ENCODE results near the gene SLC44A2.

SLC44A2 gene

DNA sequence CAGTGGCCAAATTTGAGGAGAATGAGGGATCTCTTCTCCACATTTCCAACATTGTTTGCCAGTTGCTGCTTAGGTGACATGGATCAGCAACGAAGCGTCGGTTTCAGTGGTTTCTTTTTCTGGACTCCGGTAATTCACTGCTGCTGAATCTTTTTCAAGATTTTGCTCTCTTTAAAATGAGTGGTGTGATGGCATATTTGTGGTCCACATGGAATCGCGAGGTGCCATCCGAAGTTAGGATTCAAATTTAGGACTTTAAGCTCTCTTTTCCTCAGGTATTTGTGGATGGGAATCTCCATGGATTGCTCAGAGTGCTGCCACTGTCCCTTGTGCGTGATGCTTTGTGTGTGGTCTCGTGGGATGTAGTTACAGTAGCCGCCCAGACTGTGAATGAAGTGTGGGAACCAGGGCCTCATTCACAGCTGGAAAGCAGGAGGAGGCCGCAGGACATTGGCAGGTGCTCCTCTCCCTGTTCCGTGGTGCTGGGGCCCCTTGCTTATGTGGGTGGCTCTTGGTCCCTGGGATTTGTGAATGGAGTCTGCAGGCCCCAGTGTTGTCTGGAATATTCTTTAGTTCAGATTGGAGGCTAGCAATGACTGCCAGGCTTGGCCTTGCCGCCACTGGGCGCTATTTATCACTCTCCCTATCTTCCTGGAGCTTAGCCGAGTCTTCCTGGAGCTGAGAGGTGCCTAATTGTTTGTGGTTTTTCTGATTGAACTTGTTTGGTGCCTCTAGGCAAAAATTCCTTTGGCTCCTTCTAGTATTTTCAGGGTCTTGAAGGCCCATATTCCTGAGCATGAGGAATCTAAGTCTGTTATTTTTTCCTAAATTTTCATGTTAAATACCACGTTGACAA lies 30.3 kb downstream of the SLC44A2 start (continued):
- TF ChIP-seq ZFHX2 (tag by site-specific recombination; conservative IDR thresholded peaks at IDR 0.05) (peak; percentile 84), ZNF394 (tag by site-specific recombination; IDR thresholded peaks at IDR 0.05; ENCODE audit: borderline replicate concordance) (peak; percentile 74; the same call in 1 of the 2 replicates), ZNF112 (tag by site-specific recombination; IDR thresholded peaks at IDR 0.05) (no peak), GLIS1 (tag by site-specific recombination; IDR thresholded peaks at IDR 0.05) (peak; percentile 52; the same call in 1 of the 2 replicates), ZNF600 (tag by site-specific recombination; IDR thresholded peaks at IDR 0.05) (peak; percentile 81), OVOL3 (tag by site-specific recombination; IDR thresholded peaks at IDR 0.05) (no peak), GLI2 (tag by site-specific recombination; IDR thresholded peaks at IDR 0.05; ENCODE audit: borderline replicate concordance, low read depth) (no peak), ZNF140 (tag by site-specific recombination; IDR thresholded peaks at IDR 0.05) (no peak)

DNA sequence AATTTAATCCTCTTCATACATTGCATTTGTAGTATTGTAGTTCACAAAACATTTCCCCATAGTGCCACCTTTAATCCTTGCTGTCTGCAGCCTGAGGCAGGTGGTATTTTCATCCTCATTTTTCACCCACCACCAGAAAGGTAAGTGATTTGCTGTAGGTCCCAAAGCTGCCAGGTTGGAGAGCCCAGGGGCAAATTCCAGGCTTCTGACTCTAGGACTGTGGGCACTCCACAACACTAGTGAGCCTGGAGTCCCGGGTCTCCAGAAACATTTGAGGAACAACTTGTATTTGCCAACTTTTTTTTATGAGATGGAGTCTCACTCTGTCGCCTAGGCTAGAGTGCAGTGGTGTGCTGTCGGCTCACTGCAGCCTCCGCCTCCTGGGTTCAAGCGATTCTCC lies 35.0 kb downstream of the SLC44A2 start:
- Histone ChIP-seq H3K4me1 (ENCODE audit: control insufficient read depth, insufficient read depth, low read length) (peaks cover 19% of the 10 kb centered on the region), H3K36me3 (ENCODE audit: control insufficient read depth in 2 of 2, insufficient read depth in 1 of 2, low read length in 2 of 2) (peaks cover 25 to 52% of the 10 kb centered on the region in 2 experiments; a peak in 2 of 3 replicates), H3K27ac (ENCODE audit: extremely low read depth, low read depth, low read length) (no peak overlapping the region), H3K4me3 (ENCODE audit: low read depth, low read length) (no peak overlapping the region), H3K9me3 (ENCODE audit: control insufficient read depth, insufficient read depth, low read depth, low read length) (no peaks in the 10 kb centered on the region)
- ChIA-PET CTCF (interaction anchor here (3.2 kb wide), 1 partner anchor 40 kb away, joined by 15 read pairs; the partner anchor contains the start of gene QTRT1), POLR2A (interaction anchor here (0.6 kb wide), 1 partner anchor 157 kb away, joined by 3 read pairs; the partner anchor contains the start of gene KEAP1)
- TF ChIP-seq ZNF558 (tag by site-specific recombination; IDR thresholded peaks at IDR 0.05) = no peak
- no peak for TF ChIP-seq ZNF621 (tag by site-specific recombination; IDR thresholded peaks at IDR 0.05)
- TF ChIP-seq ZNF202 (tag by site-specific recombination; IDR thresholded peaks at IDR 0.05; ENCODE audit: borderline replicate concordance) = no peak
- no peak for TF ChIP-seq BCL11B (tag by site-specific recombination; IDR thresholded peaks at IDR 0.05; ENCODE audit: low read depth)
- no peak for TF ChIP-seq ZFP37 (tag by site-specific recombination; IDR thresholded peaks at IDR 0.05)
- no peak for TF ChIP-seq ZBTB17 (tag by site-specific recombination; IDR thresholded peaks at IDR 0.05)
- TF ChIP-seq ZNF473 (tag by site-specific recombination; IDR thresholded peaks at IDR 0.05) = no peak
- TF ChIP-seq RBAK (tag by site-specific recombination; IDR thresholded peaks at IDR 0.05) = no peak
- no peak for TF ChIP-seq SCRT1 (tag by site-specific recombination; IDR thresholded peaks at IDR 0.05; ENCODE audit: borderline replicate concordance)
- no peak for TF ChIP-seq ZNF645 (tag by site-specific recombination; IDR thresholded peaks at IDR 0.05)
- no peak for TF ChIP-seq ZFP3 (tag by site-specific recombination; IDR thresholded peaks at IDR 0.05; ENCODE audit: low read depth)
- TF ChIP-seq KLF1 (tag by site-specific recombination; IDR thresholded peaks at IDR 0.05) = no peak
- no peak for TF ChIP-seq ZNF366 (tag by site-specific recombination; conservative IDR thresholded peaks at IDR 0.05)
- TF ChIP-seq, protein P1, sequence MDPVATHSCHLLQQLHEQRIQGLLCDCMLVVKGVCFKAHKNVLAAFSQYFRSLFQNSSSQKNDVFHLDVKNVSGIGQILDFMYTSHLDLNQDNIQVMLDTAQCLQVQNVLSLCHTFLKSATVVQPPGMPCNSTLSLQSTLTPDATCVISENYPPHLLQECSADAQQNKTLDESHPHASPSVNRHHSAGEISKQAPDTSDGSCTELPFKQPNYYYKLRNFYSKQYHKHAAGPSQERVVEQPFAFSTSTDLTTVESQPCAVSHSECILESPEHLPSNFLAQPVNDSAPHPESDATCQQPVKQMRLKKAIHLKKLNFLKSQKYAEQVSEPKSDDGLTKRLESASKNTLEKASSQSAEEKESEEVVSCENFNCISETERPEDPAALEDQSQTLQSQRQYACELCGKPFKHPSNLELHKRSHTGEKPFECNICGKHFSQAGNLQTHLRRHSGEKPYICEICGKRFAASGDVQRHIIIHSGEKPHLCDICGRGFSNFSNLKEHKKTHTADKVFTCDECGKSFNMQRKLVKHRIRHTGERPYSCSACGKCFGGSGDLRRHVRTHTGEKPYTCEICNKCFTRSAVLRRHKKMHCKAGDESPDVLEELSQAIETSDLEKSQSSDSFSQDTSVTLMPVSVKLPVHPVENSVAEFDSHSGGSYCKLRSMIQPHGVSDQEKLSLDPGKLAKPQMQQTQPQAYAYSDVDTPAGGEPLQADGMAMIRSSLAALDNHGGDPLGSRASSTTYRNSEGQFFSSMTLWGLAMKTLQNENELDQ (tag by site-specific recombination; IDR thresholded peaks at IDR 0.05; ENCODE audit: low read depth) = no peak
- TF ChIP-seq ZNF488 (tag by site-specific recombination; IDR thresholded peaks at IDR 0.05) = no peak
